MCF 10A (cell line): Measurements from ENCODE around the gene CCT5. TPM values are rescaled to one million over a fixed set of nuclear protein-coding genes. Genes with fewer than 3 reads are reported as not detected.

ENCODE experiments used
- BruUV-seq: library from RNA; stranded (reverse); fragments of 400-500 nt; replicated peaks from 2 replicates; lab custom pipeline; 2021; lab: Mats Ljungman, UMichigan
- CTCF ChIA-PET: fragments of 300-600 bp; sonication (Branson Sonifier 250); formaldehyde crosslinking; extraction: SDS; loops from one replicate; lab custom pipeline; 2021; ENCODE audit warnings: antibody characterized with exemption, inconsistent platforms; lab: Yijun Ruan, JAX
- POLR2A ChIA-PET: fragments of 300-600, 350-650 bp; sonication (Branson Sonifier 250); formaldehyde crosslinking; extraction: SDS; loops from one replicate; lab custom pipeline; 2020; ENCODE audit warnings: antibody characterized with exemption, inconsistent platforms; lab: Yijun Ruan, JAX
- DNase-seq: peaks from one replicate; pipeline ENCODE4 v3.0.0-alpha.2; 2018; ENCODE audit not compliant: unreplicated experiment
- H3K27ac Mint-ChIP-seq: one replicate; pipeline ENCODE4 v1.8.0; 2022; ENCODE audit warnings: mild to moderate bottlenecking, low read depth, mixed read lengths; ENCODE audit not compliant: unreplicated experiment
- H3K27me3 Mint-ChIP-seq: one replicate; pipeline ENCODE4 v1.8.0; 2022; ENCODE audit warnings: mixed read lengths; ENCODE audit not compliant: insufficient read depth, unreplicated experiment
- H3K36me3 Mint-ChIP-seq: one replicate; pipeline ENCODE4 v1.8.0; 2022; ENCODE audit warnings: mild to moderate bottlenecking, moderate library complexity, mixed read lengths; ENCODE audit not compliant: insufficient read depth, unreplicated experiment
- H3K4me1 Mint-ChIP-seq: one replicate; pipeline ENCODE4 v1.8.0; 2022; ENCODE audit warnings: mixed read lengths; ENCODE audit not compliant: insufficient read depth, unreplicated experiment
- H3K4me3 Mint-ChIP-seq: one replicate; pipeline ENCODE4 v1.8.0; 2022; ENCODE audit warnings: mild to moderate bottlenecking, moderate library complexity, mixed read lengths; ENCODE audit not compliant: unreplicated experiment
- H3K9me3 Mint-ChIP-seq: one replicate; pipeline ENCODE4 v1.8.0; 2022; ENCODE audit warnings: mixed read lengths; ENCODE audit not compliant: unreplicated experiment
- intact Hi-C: fragments of 100-400 bp; cut with micrococcal nuclease; formaldehyde crosslinking; loops from 2 replicates; pipeline ENCODE4 v1.14.1; 2022
- total RNA-seq: library from RNA; stranded (reverse); gene quantifications from 2 replicates; pipeline ENCODE4 v1.2.3, GENCODE V29; 2022
- TF ChIP-seq, protein P1 (sequence below): fragments of 200-600 bp; IDR thresholded peaks from one replicate; pipeline ENCODE4 v1.8.0; 2022; ENCODE audit warnings: antibody characterized with exemption, mild to moderate bottlenecking; ENCODE audit not compliant: unreplicated experiment

The CCT5 gene
- total RNA-seq, 1 experiment from 2014 or later = 322 TPM

DNA sequence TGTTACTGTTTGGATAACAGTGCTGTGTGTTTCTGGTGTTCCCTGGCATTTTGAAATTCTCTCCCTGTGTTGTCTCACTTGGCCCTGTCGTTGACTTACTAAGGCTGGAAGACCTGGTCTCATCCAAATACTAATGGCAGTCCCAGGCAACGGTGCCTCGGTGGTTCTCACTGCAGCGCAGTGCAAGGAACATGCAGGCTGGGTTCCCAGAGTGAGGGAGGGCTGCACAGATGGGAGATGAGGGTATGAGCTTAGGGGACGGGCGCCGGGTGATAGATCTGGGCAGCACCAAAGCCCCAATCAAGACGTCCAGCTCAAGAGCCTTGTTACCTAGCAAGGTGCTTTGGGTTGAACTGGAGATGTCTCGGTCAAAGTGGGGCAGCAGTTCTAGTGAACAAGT is 11.0 kb downstream of the CCT5 start:
- no peak overlapping the region for H3K27ac Mint-ChIP-seq
- no TSS peak for BruUV-seq
- no peak overlapping the region for H3K4me3 Mint-ChIP-seq
- no peaks in the 10 kb centered on the region for H3K9me3 Mint-ChIP-seq
- H3K36me3 Mint-ChIP-seq = peaks cover 96% of the 10 kb centered on the region
- TF ChIP-seq, protein P1, sequence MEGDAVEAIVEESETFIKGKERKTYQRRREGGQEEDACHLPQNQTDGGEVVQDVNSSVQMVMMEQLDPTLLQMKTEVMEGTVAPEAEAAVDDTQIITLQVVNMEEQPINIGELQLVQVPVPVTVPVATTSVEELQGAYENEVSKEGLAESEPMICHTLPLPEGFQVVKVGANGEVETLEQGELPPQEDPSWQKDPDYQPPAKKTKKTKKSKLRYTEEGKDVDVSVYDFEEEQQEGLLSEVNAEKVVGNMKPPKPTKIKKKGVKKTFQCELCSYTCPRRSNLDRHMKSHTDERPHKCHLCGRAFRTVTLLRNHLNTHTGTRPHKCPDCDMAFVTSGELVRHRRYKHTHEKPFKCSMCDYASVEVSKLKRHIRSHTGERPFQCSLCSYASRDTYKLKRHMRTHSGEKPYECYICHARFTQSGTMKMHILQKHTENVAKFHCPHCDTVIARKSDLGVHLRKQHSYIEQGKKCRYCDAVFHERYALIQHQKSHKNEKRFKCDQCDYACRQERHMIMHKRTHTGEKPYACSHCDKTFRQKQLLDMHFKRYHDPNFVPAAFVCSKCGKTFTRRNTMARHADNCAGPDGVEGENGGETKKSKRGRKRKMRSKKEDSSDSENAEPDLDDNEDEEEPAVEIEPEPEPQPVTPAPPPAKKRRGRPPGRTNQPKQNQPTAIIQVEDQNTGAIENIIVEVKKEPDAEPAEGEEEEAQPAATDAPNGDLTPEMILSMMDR = no peak
- CTCF ChIA-PET = interaction anchor here (1.5 kb wide), 1 partner anchor 23 kb away, joined by 4 read pairs; no protein-coding TSS in a partner anchor
- no peak for DNase-seq
- H3K4me1 Mint-ChIP-seq = peaks cover under 1% of the 10 kb centered on the region
- POLR2A ChIA-PET = interaction anchor here (1.3 kb wide), 1 partner anchor 11 kb away, joined by 3 read pairs; the partner anchor contains the start of genes ATPSCKMT and CCT5
- H3K27me3 Mint-ChIP-seq = no peaks in the 10 kb centered on the region
- intact Hi-C loops = no loop called here

DNA sequence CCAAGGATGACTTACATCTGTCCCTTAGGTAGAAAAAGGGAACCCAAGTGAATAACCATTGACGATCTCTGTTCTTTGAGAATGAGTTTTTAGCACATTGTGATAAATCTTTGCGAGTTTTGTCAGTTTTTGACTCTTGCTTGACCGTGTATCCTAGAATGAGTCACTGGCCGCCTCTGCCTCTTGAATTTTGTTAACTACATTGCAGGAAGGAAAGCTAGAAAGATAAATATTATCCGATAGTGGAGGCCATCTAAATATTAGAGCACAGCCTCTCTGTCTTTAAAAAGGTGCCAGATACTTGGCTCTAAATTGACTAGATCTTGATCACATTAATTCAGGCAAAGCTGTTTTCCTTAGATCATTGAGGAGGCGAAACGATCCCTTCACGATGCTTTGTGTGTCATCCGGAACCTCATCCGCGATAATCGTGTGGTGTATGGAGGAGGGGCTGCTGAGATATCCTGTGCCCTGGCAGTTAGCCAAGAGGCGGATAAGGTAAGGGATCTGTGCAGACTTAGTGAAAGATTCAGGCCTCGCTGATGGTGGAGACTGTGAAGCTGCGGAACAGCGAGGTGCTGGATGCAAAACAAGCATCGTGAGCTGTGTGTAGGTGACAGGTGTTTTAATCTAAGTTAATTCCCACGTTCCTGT is 12.2 kb downstream of the CCT5 start:
- Mint-ChIP-seq H3K27ac (no peak overlapping the region), H3K4me3 (no peak overlapping the region), H3K27me3 (no peaks in the 10 kb centered on the region), H3K4me1 (peaks cover 11% of the 10 kb centered on the region), H3K36me3 (peaks cover 96% of the 10 kb centered on the region), H3K9me3 (no peaks in the 10 kb centered on the region)
- no peak for DNase-seq
- ChIA-PET CTCF (interaction anchor here (1.4 to 1.5 kb wide), 2 partner anchors 10 to 21 kb away, joined by 4 to 6 read pairs; no protein-coding TSS in a partner anchor), POLR2A (interaction anchor here (0.8 to 4.7 kb wide), 3 partner anchors 8 to 11 kb away, joined by 3 to 18 read pairs (median 3); no protein-coding TSS in a partner anchor)
- TF ChIP-seq, protein P1 = no peak
- BruUV-seq = no TSS peak
- intact Hi-C loops = no loop called here

DNA sequence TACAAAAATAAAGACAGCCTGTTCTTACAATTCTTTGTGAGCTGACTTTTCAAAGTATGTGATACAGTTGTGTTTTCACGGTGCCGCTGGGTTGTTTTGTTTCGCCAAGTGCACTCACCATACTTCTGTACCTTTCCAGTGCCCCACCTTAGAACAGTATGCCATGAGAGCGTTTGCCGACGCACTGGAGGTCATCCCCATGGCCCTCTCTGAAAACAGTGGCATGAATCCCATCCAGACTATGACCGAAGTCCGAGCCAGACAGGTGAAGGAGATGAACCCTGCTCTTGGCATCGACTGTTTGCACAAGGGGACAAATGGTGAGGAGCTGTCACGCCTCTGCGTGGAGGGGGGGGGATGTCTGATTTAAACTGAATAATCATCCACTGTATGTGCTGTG is 12.9 kb downstream of the CCT5 start:
- H3K9me3 Mint-ChIP-seq = no peaks in the 10 kb centered on the region
- POLR2A ChIA-PET = interaction anchor here (0.8 to 4.7 kb wide), 3 partner anchors 9 to 12 kb away, joined by 3 to 19 read pairs (median 18); partner anchors contain the start of genes ATPSCKMT and CCT5

DNA sequence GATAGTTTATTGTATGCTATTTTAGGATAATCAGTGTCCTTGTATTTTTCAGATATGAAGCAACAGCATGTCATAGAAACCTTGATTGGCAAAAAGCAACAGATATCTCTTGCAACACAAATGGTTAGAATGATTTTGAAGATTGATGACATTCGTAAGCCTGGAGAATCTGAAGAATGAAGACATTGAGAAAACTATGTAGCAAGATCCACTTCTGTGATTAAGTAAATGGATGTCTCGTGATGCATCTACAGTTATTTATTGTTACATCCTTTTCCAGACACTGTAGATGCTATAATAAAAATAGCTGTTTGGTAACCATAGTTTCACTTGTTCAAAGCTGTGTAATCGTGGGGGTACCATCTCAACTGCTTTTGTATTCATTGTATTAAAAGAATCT is 14.5 kb downstream of the CCT5 start:
- ChIA-PET POLR2A (interaction anchor here (0.7 to 4.7 kb wide), 6 partner anchors 10 to 159 kb away, joined by 3 to 19 read pairs (median 13); partner anchors contain the start of genes ATPSCKMT, CCT5 and MARCHF6), CTCF (interaction anchor here (0.7 to 1.6 kb wide), 4 partner anchors 8 to 160 kb away, joined by 3 to 4 read pairs (median 4); no protein-coding TSS in a partner anchor)
- H3K27me3 Mint-ChIP-seq = no peaks in the 10 kb centered on the region
- H3K36me3 Mint-ChIP-seq = peaks cover 75% of the 10 kb centered on the region
- BruUV-seq = TSS peak; percentile 2
- H3K27ac Mint-ChIP-seq = no peak overlapping the region
- no peaks in the 10 kb centered on the region for H3K9me3 Mint-ChIP-seq
- DNase-seq = no peak
- intact Hi-C loops = no loop called here
- TF ChIP-seq, protein P1 = no peak
- peaks cover 20% of the 10 kb centered on the region for H3K4me1 Mint-ChIP-seq
- H3K4me3 Mint-ChIP-seq = no peak overlapping the region

More for the DNA sequence above, 12.9 kb downstream of the CCT5 start:
- peaks cover 91% of the 10 kb centered on the region for H3K36me3 Mint-ChIP-seq
- TF ChIP-seq, protein P1 = no peak
- CTCF ChIA-PET = interaction anchor here (1.0 to 1.4 kb wide), 2 partner anchors 11 to 160 kb away, joined by 3 to 6 read pairs; no protein-coding TSS in a partner anchor
- no peak overlapping the region for H3K27ac Mint-ChIP-seq
- intact Hi-C loops = no loop called here
- no peak for DNase-seq
- no TSS peak for BruUV-seq
- no peaks in the 10 kb centered on the region for H3K27me3 Mint-ChIP-seq
- H3K4me3 Mint-ChIP-seq = no peak overlapping the region
- H3K4me1 Mint-ChIP-seq = peaks cover 18% of the 10 kb centered on the region
